Natural killer cell treated with Interleukin-12 subunit alpha and Interleukin-12 subunit beta and Interleukin-15 and Interleukin-18, amount 100 ng/mL, for 72 hours (primary cell): Measurements from ENCODE around the gene CHN2. TPM values are rescaled to one million over a fixed set of nuclear protein-coding genes. Genes with fewer than 3 reads are reported as not detected.

Source experiments
- ATAC-seq, 2 donors: fragments of 150-1000 bp; cut with Tn5 transposase in 1 of 2; sonication (Bioruptor Pico), chemical (Tn5 transposase) in 1 of 2; 2 replicates each; pipeline ENCODE4 v1.10.0; 2021
- DNase-seq: peaks from one replicate; pipeline ENCODE4 v3.0.0; 2022; ENCODE audit warnings: low spot score
- H3K27ac Mint-ChIP-seq, 2 donors: 1 replicate in 1 of 2; 2 replicates in 1 of 2; pipeline ENCODE4 v1.8.0; 2022; ENCODE audit warnings: mixed read lengths in 2 of 2, mild to moderate bottlenecking in 1 of 2, moderate library complexity in 1 of 2
- H3K27me3 Mint-ChIP-seq, 2 donors: 1 replicate in 1 of 2; 2 replicates in 1 of 2; pipeline ENCODE4 v1.8.0; 2022; ENCODE audit warnings: mixed read lengths in 2 of 2
- H3K36me3 Mint-ChIP-seq: one replicate; pipeline ENCODE4 v1.8.0; 2022; ENCODE audit warnings: mixed read lengths
- H3K4me1 Mint-ChIP-seq, 2 donors: 1 replicate in 1 of 2; 2 replicates in 1 of 2; pipeline ENCODE4 v1.8.0; 2022; ENCODE audit warnings: low read depth in 2 of 2, mixed read lengths in 2 of 2, mild to moderate bottlenecking in 1 of 2
- H3K4me3 Mint-ChIP-seq: one replicate; pipeline ENCODE4 v1.8.0; 2022; ENCODE audit warnings: mixed read lengths
- H3K9me3 Mint-ChIP-seq: 2 replicates; pipeline ENCODE4 v1.8.0; 2022; ENCODE audit warnings: mixed read lengths
- total RNA-seq, 2 donors: library from RNA; stranded (reverse); gene quantifications; one replicate each; pipeline ENCODE4 v1.2.3, GENCODE V29; 2022

The CHN2 gene
- 1 to 10 TPM in 1 of 2 donors, under 1 TPM in 1; 0.70 to 2.1 TPM for total RNA-seq

GRCh38 chr7:29194594-29195427 lies at the start of gene CHN2:
Gene CHN2 (plus strand): TSS chr7:29194775.
- no peaks in the 10 kb centered on the region for H3K9me3 Mint-ChIP-seq
- peak within 1 kb of the TSS; percentile 92 for H3K4me3 Mint-ChIP-seq
- ATAC-seq, result peak; percentile 79 to 87
- H3K27me3 Mint-ChIP-seq, result peaks cover 15 to 16% of the 10 kb centered on the region in 2 donors
- H3K27ac Mint-ChIP-seq, result peak within 1 kb of the TSS; percentile 49 to 65
- H3K4me1 Mint-ChIP-seq, result peaks cover 34 to 36% of the 10 kb centered on the region in 2 donors
- DNase-seq, result peak; percentile 71
- no peaks in the 10 kb centered on the region for H3K36me3 Mint-ChIP-seq

GRCh38 chr7:29145553-29146056 lies 49.0 kb upstream of the CHN2 start:
- DNase-seq (no peak), ATAC-seq (no peak)
- Mint-ChIP-seq H3K4me1 (peaks cover 7 to 9% of the 10 kb centered on the region in 2 donors), H3K36me3 (no peaks in the 10 kb centered on the region), H3K9me3 (no peaks in the 10 kb centered on the region), H3K27me3 (peaks cover 39 to 57% of the 10 kb centered on the region in 2 donors), H3K27ac (no peak overlapping the region), H3K4me3 (peak overlapping the region; percentile 38)

DNA sequence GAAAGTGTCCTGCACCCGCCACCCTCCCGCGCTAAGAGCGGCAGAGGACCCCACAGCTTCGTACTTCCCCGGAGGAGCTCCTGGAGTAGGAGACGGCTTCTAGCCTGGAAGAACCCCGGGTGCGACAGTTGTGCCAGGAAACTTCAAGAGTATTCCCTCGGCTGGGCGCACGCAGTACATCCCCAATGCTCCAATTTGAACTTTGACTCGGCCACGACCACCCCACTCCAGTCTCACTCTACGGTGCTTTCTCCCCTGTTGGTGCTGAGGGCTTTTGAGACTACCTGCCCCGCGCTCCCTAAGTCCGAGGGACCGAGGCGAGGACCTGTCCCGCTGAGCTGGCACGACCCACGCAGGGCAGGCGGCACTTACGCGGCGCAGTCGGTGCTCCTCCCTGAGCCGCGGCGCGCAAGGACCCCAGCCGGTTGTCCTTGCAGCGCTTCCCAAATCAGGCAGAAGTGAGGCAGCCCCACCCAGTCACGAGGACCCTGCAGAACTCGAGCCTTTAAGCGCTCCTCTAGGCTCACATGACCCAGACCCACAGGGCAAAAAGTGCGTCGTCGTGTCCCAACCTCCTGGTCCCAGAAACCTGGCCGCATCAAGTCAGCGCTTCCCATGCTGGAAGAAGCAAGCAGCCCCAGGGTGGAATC lies 48.4 kb upstream of the CHN2 start, which contains the start of gene CPVL:
Gene CPVL (minus strand): TSS at position 481 of the 650 bp plus-strand sequence. CDS start 25,476 bp downstream, outside the sequence.
- Mint-ChIP-seq H3K27me3 (peaks cover 37 to 53% of the 10 kb centered on the region in 2 donors), H3K4me3 (peak within 1 kb of the TSS; percentile 38), H3K36me3 (no peaks in the 10 kb centered on the region), H3K9me3 (no peaks in the 10 kb centered on the region), H3K27ac (no peak within 1 kb of the TSS), H3K4me1 (peaks cover 3 to 9% of the 10 kb centered on the region in 2 donors)
- DNase-seq (no peak), ATAC-seq (peak in 1 of 2 donors; percentile 48)

- no peaks in the 10 kb centered on the region for H3K9me3 Mint-ChIP-seq
- DNase-seq (no peak), ATAC-seq (no peak)
- no peaks in the 10 kb centered on the region for H3K36me3 Mint-ChIP-seq
- H3K4me3 Mint-ChIP-seq, result peak overlapping the region; percentile 34
- no peak overlapping the region for H3K27ac Mint-ChIP-seq
- peaks cover 35 to 50% of the 10 kb centered on the region in 2 donors for H3K27me3 Mint-ChIP-seq
- peaks cover 3 to 9% of the 10 kb centered on the region in 2 donors for H3K4me1 Mint-ChIP-seq
Measured at GRCh38 chr7:29146888-29147609, 47.5 kb upstream of the CHN2 start.

DNA sequence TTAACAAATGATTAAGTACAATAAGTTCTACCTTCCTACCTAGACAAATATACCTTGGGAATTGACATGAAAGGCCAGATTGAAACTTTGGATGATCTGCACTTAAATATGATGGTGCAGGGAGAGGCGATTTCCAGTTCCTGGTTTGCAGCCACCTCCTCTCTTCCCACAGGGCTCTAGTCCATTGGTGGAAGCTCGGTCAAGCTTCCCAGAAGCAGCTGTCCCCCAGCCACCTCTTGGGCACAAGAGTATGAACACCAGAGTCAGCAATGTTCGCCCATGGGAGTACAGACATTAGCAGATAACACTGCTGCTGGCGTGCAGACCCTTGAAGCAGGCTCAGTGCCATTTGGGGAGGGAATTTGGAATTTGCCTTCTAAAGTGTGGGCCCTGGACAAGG lies 46.8 kb upstream of the CHN2 start:
- H3K27me3 Mint-ChIP-seq, result peaks cover 33 to 42% of the 10 kb centered on the region in 2 donors
- peaks cover 3 to 9% of the 10 kb centered on the region in 2 donors for H3K4me1 Mint-ChIP-seq
- H3K27ac Mint-ChIP-seq, result no peak overlapping the region
- H3K4me3 Mint-ChIP-seq, result no peak overlapping the region
- DNase-seq, result no peak
- ATAC-seq, result no peak
- no peaks in the 10 kb centered on the region for H3K36me3 Mint-ChIP-seq
- no peaks in the 10 kb centered on the region for H3K9me3 Mint-ChIP-seq

- H3K27me3 Mint-ChIP-seq, result peaks cover 30 to 36% of the 10 kb centered on the region in 2 donors
- no peaks in the 10 kb centered on the region for H3K36me3 Mint-ChIP-seq
- no peak overlapping the region for H3K27ac Mint-ChIP-seq
- ATAC-seq (no peak), DNase-seq (no peak)
- no peaks in the 10 kb centered on the region for H3K9me3 Mint-ChIP-seq
- H3K4me3 Mint-ChIP-seq, result no peak overlapping the region
- peaks cover 3 to 9% of the 10 kb centered on the region in 2 donors for H3K4me1 Mint-ChIP-seq
Measured at GRCh38 chr7:29149036-29149435, 45.5 kb upstream of the CHN2 start.

- no peaks in the 10 kb centered on the region for H3K36me3 Mint-ChIP-seq
- peaks cover 20 to 32% of the 10 kb centered on the region in 2 donors for H3K27me3 Mint-ChIP-seq
- DNase-seq (no peak), ATAC-seq (no peak)
- H3K4me1 Mint-ChIP-seq, result peaks cover 3 to 9% of the 10 kb centered on the region in 2 donors
- no peaks in the 10 kb centered on the region for H3K9me3 Mint-ChIP-seq
- H3K4me3 Mint-ChIP-seq, result no peak overlapping the region
- no peak overlapping the region for H3K27ac Mint-ChIP-seq
Measured at GRCh38 chr7:29150856-29151255, 43.7 kb upstream of the CHN2 start.

DNA sequence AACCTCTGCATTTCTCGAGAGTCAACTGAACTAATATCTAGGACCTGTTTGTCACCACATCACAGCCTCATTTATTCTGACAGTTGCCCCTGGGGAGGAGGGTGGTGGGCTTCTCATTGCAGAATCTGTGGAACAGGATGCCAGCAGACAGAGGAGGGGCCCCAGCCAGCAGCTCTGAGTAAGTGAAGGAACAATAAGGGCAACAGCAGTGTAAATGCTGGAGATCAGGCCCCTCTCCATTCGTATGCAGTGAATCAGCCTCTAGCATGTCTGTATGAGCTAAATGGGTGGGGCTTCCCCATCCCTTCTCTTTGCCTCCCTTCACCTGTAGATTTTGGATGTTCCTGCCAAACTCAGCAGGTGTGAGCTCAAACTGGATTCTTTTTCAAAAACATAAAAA lies 40.5 kb upstream of the CHN2 start:
- Mint-ChIP-seq H3K27me3 (peaks cover 5 to 13% of the 10 kb centered on the region in 2 donors), H3K27ac (no peak overlapping the region), H3K4me3 (no peak overlapping the region), H3K9me3 (no peaks in the 10 kb centered on the region), H3K36me3 (no peaks in the 10 kb centered on the region), H3K4me1 (peaks cover 9 to 11% of the 10 kb centered on the region in 2 donors)
- no peak for ATAC-seq
- DNase-seq, result no peak

DNA sequence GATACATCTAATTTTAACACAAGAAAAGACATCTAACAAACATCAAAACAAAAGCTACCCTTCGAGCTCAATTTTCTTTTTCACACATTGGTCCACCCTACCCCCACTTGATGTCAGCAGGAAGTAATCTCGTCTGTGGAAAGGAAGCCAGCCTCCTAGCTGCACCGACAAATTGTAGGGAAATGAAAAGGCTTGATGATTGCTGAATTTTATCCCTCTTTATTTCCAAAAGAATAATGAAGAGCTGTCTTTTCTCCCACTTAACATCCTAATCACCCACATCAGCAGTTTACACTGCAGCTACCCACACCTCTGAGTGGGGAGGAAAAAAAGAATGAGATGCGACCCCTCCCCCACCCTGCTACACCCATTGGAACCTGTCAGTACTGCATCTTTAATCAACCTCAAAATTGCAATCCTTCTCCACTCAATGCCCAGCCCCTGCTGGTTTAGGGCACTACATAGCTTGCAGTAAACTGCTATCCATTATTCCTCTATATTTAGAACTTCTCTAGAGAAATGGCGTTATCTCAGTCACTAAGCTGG lies 37.6 kb upstream of the CHN2 start:
- H3K36me3 Mint-ChIP-seq, result no peaks in the 10 kb centered on the region
- H3K9me3 Mint-ChIP-seq, result no peaks in the 10 kb centered on the region
- peaks cover 8 to 16% of the 10 kb centered on the region in 2 donors for H3K27me3 Mint-ChIP-seq
- no peak overlapping the region for H3K27ac Mint-ChIP-seq
- peak overlapping the region; percentile 40 for H3K4me3 Mint-ChIP-seq
- DNase-seq (no peak), ATAC-seq (peak in 1 of 2 donors; percentile 64)
- peaks cover 9 to 11% of the 10 kb centered on the region in 2 donors for H3K4me1 Mint-ChIP-seq

GRCh38 chr7:29158795-29159423 lies 35.7 kb upstream of the CHN2 start:
- Mint-ChIP-seq H3K36me3 (no peaks in the 10 kb centered on the region), H3K27me3 (peaks cover 7 to 16% of the 10 kb centered on the region in 2 donors), H3K4me1 (peaks cover 9 to 11% of the 10 kb centered on the region in 2 donors), H3K9me3 (no peaks in the 10 kb centered on the region), H3K4me3 (no peak overlapping the region), H3K27ac (no peak overlapping the region)
- DNase-seq, result no peak
- ATAC-seq, result no peak

GRCh38 chr7:29160080-29160479 lies 34.5 kb upstream of the CHN2 start:
- no peak overlapping the region for H3K4me3 Mint-ChIP-seq
- ATAC-seq (no peak), DNase-seq (no peak)
- no peaks in the 10 kb centered on the region for H3K9me3 Mint-ChIP-seq
- H3K4me1 Mint-ChIP-seq, result peaks cover 9 to 11% of the 10 kb centered on the region in 2 donors
- no peaks in the 10 kb centered on the region for H3K36me3 Mint-ChIP-seq
- H3K27me3 Mint-ChIP-seq, result peaks cover 9 to 20% of the 10 kb centered on the region in 2 donors
- no peak overlapping the region for H3K27ac Mint-ChIP-seq

DNA sequence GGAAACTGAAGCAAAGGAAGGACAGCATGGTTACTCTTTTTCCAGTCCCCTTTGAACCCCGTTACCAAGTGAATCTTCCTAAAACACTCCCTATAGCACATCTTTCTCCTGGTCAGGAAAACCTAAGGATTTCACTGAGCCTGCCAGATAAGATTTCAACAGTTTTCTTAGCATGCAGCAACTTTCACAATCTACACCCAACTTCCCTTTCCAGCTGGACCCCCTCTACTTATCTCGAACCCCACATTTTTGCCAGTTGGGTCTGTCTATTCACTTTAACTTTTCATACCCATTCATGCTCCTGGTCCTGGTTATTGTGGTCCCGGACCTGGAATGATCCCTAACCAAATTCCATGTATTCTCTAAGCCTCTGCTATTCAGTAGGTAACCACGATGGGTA lies 33.3 kb upstream of the CHN2 start:
- H3K27me3 Mint-ChIP-seq, result peaks cover 14 to 28% of the 10 kb centered on the region in 2 donors
- peaks cover 9 to 11% of the 10 kb centered on the region in 2 donors for H3K4me1 Mint-ChIP-seq
- no peaks in the 10 kb centered on the region for H3K9me3 Mint-ChIP-seq
- ATAC-seq (no peak), DNase-seq (no peak)
- peaks cover 7% of the 10 kb centered on the region for H3K36me3 Mint-ChIP-seq
- no peak overlapping the region for H3K27ac Mint-ChIP-seq
- no peak overlapping the region for H3K4me3 Mint-ChIP-seq

DNA sequence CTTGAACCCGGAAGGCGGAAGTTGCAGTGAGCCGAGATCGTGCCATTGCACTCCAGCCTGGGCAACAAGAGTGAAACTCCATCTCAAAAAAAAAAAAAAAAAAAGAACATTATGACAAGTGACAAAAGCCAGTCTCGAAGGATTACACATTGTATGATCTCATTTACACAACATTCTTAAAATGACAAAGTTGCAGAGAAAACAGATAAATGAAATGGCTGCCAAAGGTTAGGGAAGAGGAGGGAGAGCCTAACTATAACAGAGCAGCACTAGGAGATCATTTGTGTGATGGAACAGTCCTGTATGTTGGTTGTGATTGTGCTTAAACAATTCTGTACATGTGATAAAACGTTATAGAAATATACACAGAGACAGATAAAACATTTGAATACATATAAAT lies 32.0 kb upstream of the CHN2 start:
- Mint-ChIP-seq H3K27ac (no peak overlapping the region), H3K4me1 (peaks cover 0 to under 1% of the 10 kb centered on the region in 2 donors), H3K9me3 (no peaks in the 10 kb centered on the region), H3K4me3 (no peak overlapping the region), H3K36me3 (peaks cover 11% of the 10 kb centered on the region), H3K27me3 (peaks cover 15 to 31% of the 10 kb centered on the region in 2 donors)
- ATAC-seq (no peak), DNase-seq (no peak)
